ENCODE results near the gene DARS1.

Gene DARS1

GRCh38 chr2:135985826-135986393 is 484 bp upstream of the DARS1 start:
- H2AFZ ChIP-seq (ENCODE audit: low read length) = peak overlapping the region; percentile 77
- no peaks in the 10 kb centered on the region for H4K20me1 ChIP-seq (ENCODE audit: insufficient read depth, low read length, poor library complexity, severe bottlenecking)
- peaks cover 45% of the 10 kb centered on the region for H3K4me1 ChIP-seq (ENCODE audit: insufficient read depth, low read length, poor library complexity, severe bottlenecking)
- no peaks in the 10 kb centered on the region for H3K9me2 ChIP-seq (replicated peaks; ENCODE audit: low read depth, low read length)
- no peaks in the 10 kb centered on the region for H3K9me3 ChIP-seq (ENCODE audit: insufficient read depth, low read depth, low read length)
- H3K4me2 ChIP-seq (ENCODE audit: low read depth, low read length, poor library complexity, severe bottlenecking) = peak overlapping the region; percentile 89
- H3K27me3 ChIP-seq (ENCODE audit: insufficient read depth, low read length, poor library complexity, severe bottlenecking) = no peaks in the 10 kb centered on the region
- H3K9ac ChIP-seq (ENCODE audit: low read depth, low read length, poor library complexity, severe bottlenecking) = peak overlapping the region; percentile 96
- no peaks in the 10 kb centered on the region for H3K36me3 ChIP-seq (ENCODE audit: insufficient read depth, low read length)
- H3K79me2 ChIP-seq (ENCODE audit: insufficient read depth, low read length) = peaks cover 59% of the 10 kb centered on the region
- peaks cover 11% of the 10 kb centered on the region; the same call in 1 of the 2 replicates for H3F3A ChIP-seq (ENCODE audit: low read depth)
- peak overlapping the region; percentile 83 for H3K4me3 ChIP-seq (ENCODE audit: low read length, poor library complexity, severe bottlenecking)
- TF ChIP-seq EZH2phosphoT487 (IDR thresholded peaks at IDR 0.05; ENCODE audit: borderline replicate concordance) = no peak
- TF ChIP-seq, protein P1, sequence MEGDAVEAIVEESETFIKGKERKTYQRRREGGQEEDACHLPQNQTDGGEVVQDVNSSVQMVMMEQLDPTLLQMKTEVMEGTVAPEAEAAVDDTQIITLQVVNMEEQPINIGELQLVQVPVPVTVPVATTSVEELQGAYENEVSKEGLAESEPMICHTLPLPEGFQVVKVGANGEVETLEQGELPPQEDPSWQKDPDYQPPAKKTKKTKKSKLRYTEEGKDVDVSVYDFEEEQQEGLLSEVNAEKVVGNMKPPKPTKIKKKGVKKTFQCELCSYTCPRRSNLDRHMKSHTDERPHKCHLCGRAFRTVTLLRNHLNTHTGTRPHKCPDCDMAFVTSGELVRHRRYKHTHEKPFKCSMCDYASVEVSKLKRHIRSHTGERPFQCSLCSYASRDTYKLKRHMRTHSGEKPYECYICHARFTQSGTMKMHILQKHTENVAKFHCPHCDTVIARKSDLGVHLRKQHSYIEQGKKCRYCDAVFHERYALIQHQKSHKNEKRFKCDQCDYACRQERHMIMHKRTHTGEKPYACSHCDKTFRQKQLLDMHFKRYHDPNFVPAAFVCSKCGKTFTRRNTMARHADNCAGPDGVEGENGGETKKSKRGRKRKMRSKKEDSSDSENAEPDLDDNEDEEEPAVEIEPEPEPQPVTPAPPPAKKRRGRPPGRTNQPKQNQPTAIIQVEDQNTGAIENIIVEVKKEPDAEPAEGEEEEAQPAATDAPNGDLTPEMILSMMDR (conservative IDR thresholded peaks at IDR 0.05; ENCODE audit: low read length) = no peak

DNA sequence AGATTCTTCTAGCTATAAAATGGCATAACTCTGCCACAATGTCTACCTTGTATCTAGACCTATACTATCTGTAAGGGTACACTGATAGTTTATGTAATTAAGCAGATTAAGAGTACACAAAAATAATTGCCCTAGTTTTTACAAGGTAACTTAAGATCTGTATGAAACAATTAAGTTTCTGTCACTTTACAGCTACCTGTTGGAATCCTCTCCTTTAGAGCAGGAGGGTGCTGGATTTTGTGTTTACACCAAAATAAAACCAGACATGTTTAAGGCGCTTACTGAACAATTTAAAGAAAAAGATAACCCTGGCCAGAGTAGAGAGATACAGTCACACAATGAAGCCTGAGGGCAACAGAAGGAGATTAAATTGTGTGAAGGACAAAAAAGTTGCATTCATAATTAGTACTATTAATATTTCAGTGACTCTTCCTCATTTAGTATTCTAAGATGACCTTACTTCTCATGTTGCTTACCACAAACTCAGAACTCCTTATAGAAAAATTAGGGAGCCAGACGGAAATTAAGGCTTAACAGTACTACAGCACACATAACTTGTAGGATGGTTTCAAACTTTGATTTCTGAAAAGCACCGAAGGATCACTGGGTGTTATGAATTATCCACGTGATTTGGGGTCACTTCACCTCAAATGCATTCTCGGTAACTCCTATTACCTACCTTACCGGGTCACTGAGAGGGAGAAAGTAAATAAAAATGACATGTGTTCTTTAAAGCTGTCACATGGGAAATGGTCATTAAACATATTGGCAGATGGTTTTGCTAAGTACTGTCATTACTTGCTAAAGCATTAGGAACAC is 1.0 kb downstream of the DARS1 start:
- no peaks in the 10 kb centered on the region for H3K9me2 ChIP-seq (replicated peaks; ENCODE audit: low read depth, low read length)
- peak overlapping the region; percentile 96 for H3K9ac ChIP-seq (ENCODE audit: low read depth, low read length, poor library complexity, severe bottlenecking)
- H3K36me3 ChIP-seq (ENCODE audit: insufficient read depth, low read length) = no peaks in the 10 kb centered on the region
- peak overlapping the region; percentile 83 for H3K4me3 ChIP-seq (ENCODE audit: low read length, poor library complexity, severe bottlenecking)
- peaks cover 74% of the 10 kb centered on the region for H3K79me2 ChIP-seq (ENCODE audit: insufficient read depth, low read length)
- peak overlapping the region; percentile 89 for H3K4me2 ChIP-seq (ENCODE audit: low read depth, low read length, poor library complexity, severe bottlenecking)
- H3K4me1 ChIP-seq (ENCODE audit: insufficient read depth, low read length, poor library complexity, severe bottlenecking) = peaks cover 60% of the 10 kb centered on the region
- H2AFZ ChIP-seq (ENCODE audit: low read length) = peak overlapping the region; percentile 77; the same call in 1 of the 2 replicates
- no peak for TF ChIP-seq EZH2phosphoT487 (IDR thresholded peaks at IDR 0.05; ENCODE audit: borderline replicate concordance)
- TF ChIP-seq, protein P1 (conservative IDR thresholded peaks at IDR 0.05; ENCODE audit: low read length) = no peak
- peaks cover 11% of the 10 kb centered on the region; the same call in 1 of the 2 replicates for H3F3A ChIP-seq (ENCODE audit: low read depth)
- H4K20me1 ChIP-seq (ENCODE audit: insufficient read depth, low read length, poor library complexity, severe bottlenecking) = no peaks in the 10 kb centered on the region
- H3K9me3 ChIP-seq (ENCODE audit: insufficient read depth, low read depth, low read length) = no peaks in the 10 kb centered on the region
- no peaks in the 10 kb centered on the region for H3K27me3 ChIP-seq (ENCODE audit: insufficient read depth, low read length, poor library complexity, severe bottlenecking)

DNA sequence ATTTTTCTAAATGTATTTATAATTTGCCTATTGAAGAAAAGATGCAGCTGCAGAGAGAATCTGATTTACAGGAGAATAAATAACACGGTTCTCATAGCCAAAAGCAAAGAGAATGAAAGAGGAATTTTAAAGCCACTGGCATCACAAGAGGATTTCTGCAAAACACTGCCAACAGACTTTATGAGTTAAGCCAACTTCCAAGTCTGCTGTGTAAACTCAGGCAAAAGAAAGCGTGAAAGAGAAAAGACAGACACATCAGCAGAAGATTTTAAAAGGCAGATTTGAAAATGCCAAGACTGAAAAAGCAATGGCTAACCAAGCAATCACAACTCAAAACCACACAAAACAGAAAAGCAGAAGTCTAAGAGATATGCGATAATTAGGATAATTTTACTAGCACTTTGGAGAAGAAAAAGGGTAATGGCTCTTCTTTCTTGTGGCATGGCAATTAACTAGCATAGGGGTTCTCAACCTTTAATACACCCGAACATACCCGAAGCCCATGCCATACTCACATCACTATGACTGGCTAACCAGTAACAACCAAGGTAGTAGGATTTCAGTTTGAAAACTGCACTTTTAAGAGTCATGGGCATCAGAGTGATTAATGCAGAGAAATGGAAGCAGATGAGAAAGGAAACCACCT is 4.9 kb downstream of the DARS1 start:
- Histone ChIP-seq H3F3A (ENCODE audit: low read depth) (peaks cover 11% of the 10 kb centered on the region; the same call in 1 of the 2 replicates), H3K79me2 (ENCODE audit: insufficient read depth, low read length) (peaks cover 80% of the 10 kb centered on the region), H3K36me3 (ENCODE audit: insufficient read depth, low read length) (peaks cover 20% of the 10 kb centered on the region)

More for the DNA sequence above, 4.9 kb downstream of the DARS1 start:
- Histone ChIP-seq H3K4me1 (ENCODE audit: insufficient read depth, low read length, poor library complexity, severe bottlenecking) (peaks cover 64% of the 10 kb centered on the region), H2AFZ (ENCODE audit: low read length) (no peak overlapping the region), H3K9me3 (ENCODE audit: insufficient read depth, low read depth, low read length) (no peaks in the 10 kb centered on the region), H3K9me2 (replicated peaks; ENCODE audit: low read depth, low read length) (no peaks in the 10 kb centered on the region), H3K4me2 (ENCODE audit: low read depth, low read length, poor library complexity, severe bottlenecking) (peak overlapping the region; percentile 66), H3K27me3 (ENCODE audit: insufficient read depth, low read length, poor library complexity, severe bottlenecking) (no peaks in the 10 kb centered on the region), H4K20me1 (ENCODE audit: insufficient read depth, low read length, poor library complexity, severe bottlenecking) (peaks cover 12% of the 10 kb centered on the region), H3K9ac (ENCODE audit: low read depth, low read length, poor library complexity, severe bottlenecking) (peak overlapping the region; percentile 26), H3K4me3 (ENCODE audit: low read length, poor library complexity, severe bottlenecking) (peak overlapping the region; percentile 53)
- TF ChIP-seq, protein P1 (conservative IDR thresholded peaks at IDR 0.05; ENCODE audit: low read length) = no peak
- TF ChIP-seq EZH2phosphoT487 (IDR thresholded peaks at IDR 0.05; ENCODE audit: borderline replicate concordance) = no peak
